ENCODE measurements around the gene TBC1D1. TPM values are rescaled to one million over a fixed set of nuclear protein-coding genes. Genes with fewer than 3 reads are reported as not detected.

TBC1D1 gene
- total RNA-seq = 57.3 and 90.0 TPM in 2 replicates
- 39.7 and 52.1 TPM in 2 replicates for polyA plus RNA-seq
- 46.5 and 67.9 TPM in 2 replicates for polyA plus RNA-seq (2012)
- polyA minus RNA-seq (ENCODE audit: low replicate concordance) = 34.4 and 132 TPM in 2 replicates

GRCh38 chr4:37890801-37891259, at the start of gene TBC1D1:
TBC1D1 (plus strand) TSS chr4:37891084; CDS start chr4:37902096, 11,012 bp downstream.
- Histone ChIP-seq H3K79me2 (ENCODE audit: control insufficient read depth, insufficient read depth, low read length) (no peaks in the 10 kb centered on the region), H3K27me3 (ENCODE audit: control insufficient read depth, insufficient read depth, low read length) (peaks cover 17% of the 10 kb centered on the region), H3K9ac (ENCODE audit: insufficient read depth, low read length) (peak within 1 kb of the TSS; percentile 5), H3K36me3 (ENCODE audit: control insufficient read depth, insufficient read depth, low read length) (no peaks in the 10 kb centered on the region), H3K27ac (ENCODE audit: insufficient read depth, low read length) (no peak within 1 kb of the TSS), H4K20me1 (ENCODE audit: control insufficient read depth, extremely low read depth, insufficient read depth, low read length) (no peaks in the 10 kb centered on the region), H3K4me3 (replicated peaks in 1 of 4; ENCODE audit: control extremely low read depth in 1 of 4, insufficient read depth in 1 of 4, low read depth in 3 of 4, low read length in 4 of 4) (peak within 1 kb of the TSS; percentile 44 to 79 (median 60)), H2AFZ (ENCODE audit: low read length) (peak within 1 kb of the TSS; percentile 68), H3K9me3 (ENCODE audit: control insufficient read depth, insufficient read depth, low read depth, low read length) (no peaks in the 10 kb centered on the region), H3K4me1 (ENCODE audit: control insufficient read depth, extremely low read depth, insufficient read depth, low read length) (peaks cover 2% of the 10 kb centered on the region), H3K4me2 (ENCODE audit: extremely low read depth, insufficient read depth, low read length) (peak within 1 kb of the TSS; percentile 84)
- DNase-seq (ENCODE audit: low read depth in 2 of 2) = no peak
- TF ChIP-seq CTCF (conservative IDR thresholded peaks at IDR 0.05 in 1 of 2, IDR thresholded peaks at IDR 0.05 in 1 of 2; ENCODE audit: low read depth in 1 of 2, low read length in 2 of 2) (no peak), EZH2 (IDR thresholded peaks at IDR 0.05; ENCODE audit: low read length, missing control alignments) (no peak)

- H2AFZ ChIP-seq (ENCODE audit: low read length) = no peak overlapping the region
- H3K79me2 ChIP-seq (ENCODE audit: control insufficient read depth, insufficient read depth, low read length) = no peaks in the 10 kb centered on the region
- no peaks in the 10 kb centered on the region for H3K9me3 ChIP-seq (ENCODE audit: control insufficient read depth, insufficient read depth, low read depth, low read length)
- DNase-seq (ENCODE audit: low read depth in 2 of 2) = no peak
- H3K9ac ChIP-seq (ENCODE audit: insufficient read depth, low read length) = no peak overlapping the region
- H3K27ac ChIP-seq (ENCODE audit: insufficient read depth, low read length) = no peak overlapping the region
- H3K36me3 ChIP-seq (ENCODE audit: control insufficient read depth, insufficient read depth, low read length) = no peaks in the 10 kb centered on the region
- no peak overlapping the region for H3K4me3 ChIP-seq (replicated peaks in 1 of 4; ENCODE audit: control extremely low read depth in 1 of 4, insufficient read depth in 1 of 4, low read depth in 3 of 4, low read length in 4 of 4)
- H4K20me1 ChIP-seq (ENCODE audit: control insufficient read depth, extremely low read depth, insufficient read depth, low read length) = no peaks in the 10 kb centered on the region
- no peaks in the 10 kb centered on the region for H3K27me3 ChIP-seq (ENCODE audit: control insufficient read depth, insufficient read depth, low read length)
- TF ChIP-seq EZH2 (IDR thresholded peaks at IDR 0.05; ENCODE audit: low read length, missing control alignments) = no peak
- no peak for TF ChIP-seq CTCF (conservative IDR thresholded peaks at IDR 0.05 in 1 of 2, IDR thresholded peaks at IDR 0.05 in 1 of 2; ENCODE audit: low read depth in 1 of 2, low read length in 2 of 2)
- H3K4me2 ChIP-seq (ENCODE audit: extremely low read depth, insufficient read depth, low read length) = no peak overlapping the region
- H3K4me1 ChIP-seq (ENCODE audit: control insufficient read depth, extremely low read depth, insufficient read depth, low read length) = no peaks in the 10 kb centered on the region
These were observed 46.7 kb upstream of the TBC1D1 start for GRCh38 chr4:37844204-37844603.

- H3K27me3 ChIP-seq (ENCODE audit: control insufficient read depth, insufficient read depth, low read length) = no peaks in the 10 kb centered on the region
- H3K4me3 ChIP-seq (replicated peaks in 1 of 4; ENCODE audit: control extremely low read depth in 1 of 4, insufficient read depth in 1 of 4, low read depth in 3 of 4, low read length in 4 of 4) = no peak overlapping the region
- H3K79me2 ChIP-seq (ENCODE audit: control insufficient read depth, insufficient read depth, low read length) = no peaks in the 10 kb centered on the region
- no peak for DNase-seq (ENCODE audit: low read depth in 2 of 2)
- no peaks in the 10 kb centered on the region for H3K36me3 ChIP-seq (ENCODE audit: control insufficient read depth, insufficient read depth, low read length)
- no peak overlapping the region for H3K4me2 ChIP-seq (ENCODE audit: extremely low read depth, insufficient read depth, low read length)
- no peak overlapping the region for H2AFZ ChIP-seq (ENCODE audit: low read length)
- no peak overlapping the region for H3K27ac ChIP-seq (ENCODE audit: insufficient read depth, low read length)
- TF ChIP-seq EZH2 (IDR thresholded peaks at IDR 0.05; ENCODE audit: low read length, missing control alignments) (no peak), CTCF (conservative IDR thresholded peaks at IDR 0.05 in 1 of 2, IDR thresholded peaks at IDR 0.05 in 1 of 2; ENCODE audit: low read depth in 1 of 2, low read length in 2 of 2) (no peak)
- H3K9me3 ChIP-seq (ENCODE audit: control insufficient read depth, insufficient read depth, low read depth, low read length) = no peaks in the 10 kb centered on the region
- H4K20me1 ChIP-seq (ENCODE audit: control insufficient read depth, extremely low read depth, insufficient read depth, low read length) = no peaks in the 10 kb centered on the region
- no peaks in the 10 kb centered on the region for H3K4me1 ChIP-seq (ENCODE audit: control insufficient read depth, extremely low read depth, insufficient read depth, low read length)
- H3K9ac ChIP-seq (ENCODE audit: insufficient read depth, low read length) = no peak overlapping the region
These were observed 45.7 kb upstream of the TBC1D1 start for GRCh38 chr4:37845201-37845600.
